H7 (cell line): ENCODE results near the gene GXYLT2. TPM values are rescaled to one million over a fixed set of nuclear protein-coding genes. Genes with fewer than 3 reads are reported as not detected.

ENCODE experiments used
- DNase-seq: peaks from one replicate; pipeline ENCODE4 v3.0.0; 2012
- H3K27me3 ChIP-seq: 2 replicates; pipeline ENCODE4 v1.6.0; 2011; ENCODE audit warnings: mild to moderate bottlenecking, low read length; ENCODE audit not compliant: control insufficient read depth, insufficient read depth
- H3K36me3 ChIP-seq: replicated peaks from 2 replicates; pipeline ENCODE4 v1.5.1; 2011; ENCODE audit warnings: low read length; ENCODE audit not compliant: control insufficient read depth, insufficient read depth
- H3K4me3 ChIP-seq: 2 replicates; pipeline ENCODE4 v1.5.1; 2011; ENCODE audit warnings: low read depth, mild to moderate bottlenecking, control low read depth, low read length, moderate library complexity; ENCODE audit not compliant: insufficient read depth
- total RNA-seq: library from RNA; depleted of rRNA; stranded (reverse); fragments of >200 nt; shearing (Covaris generic); gene quantifications from 2 replicates; pipeline ENCODE4 v1.2.3, GENCODE V29; 2014

The GXYLT2 gene
- total RNA-seq, 1 experiment from 2014 or later = 4.5 TPM

- no peak overlapping the region for H3K4me3 ChIP-seq
- H3K36me3 ChIP-seq = no peaks in the 10 kb centered on the region
- no peaks in the 10 kb centered on the region for H3K27me3 ChIP-seq
- no peak for DNase-seq
These were observed 80.4 kb downstream of the GXYLT2 start for GRCh38 chr3:72968266-72968664.

- DNase-seq = no peak
- Histone ChIP-seq H3K36me3 (no peaks in the 10 kb centered on the region), H3K4me3 (no peak overlapping the region), H3K27me3 (no peaks in the 10 kb centered on the region)
These were observed 81.9 kb downstream of the GXYLT2 start for GRCh38 chr3:72969766-72970165.

- H3K36me3 ChIP-seq = no peaks in the 10 kb centered on the region
- no peaks in the 10 kb centered on the region for H3K27me3 ChIP-seq
- no peak for DNase-seq
These were observed 83.1 kb downstream of the GXYLT2 start for GRCh38 chr3:72970942-72971341.

GRCh38 chr3:72972706-72973030 lies 84.8 kb downstream of the GXYLT2 start:
- H3K4me3 ChIP-seq = no peak overlapping the region
- DNase-seq = no peak
- no peaks in the 10 kb centered on the region for H3K27me3 ChIP-seq
- H3K36me3 ChIP-seq = no peaks in the 10 kb centered on the region

More at GRCh38 chr3:72970942-72971341, 83.1 kb downstream of the GXYLT2 start:
- no peak overlapping the region for H3K4me3 ChIP-seq

GRCh38 chr3:72973031-72973723 lies 85.3 kb downstream of the GXYLT2 start:
- Histone ChIP-seq H3K4me3 (no peak overlapping the region), H3K27me3 (no peaks in the 10 kb centered on the region), H3K36me3 (no peaks in the 10 kb centered on the region)
- DNase-seq = peak; percentile 52

GRCh38 chr3:72973786-72974185 lies 85.9 kb downstream of the GXYLT2 start:
- no peak for DNase-seq
- H3K27me3 ChIP-seq = no peaks in the 10 kb centered on the region
- H3K36me3 ChIP-seq = no peaks in the 10 kb centered on the region
- no peak overlapping the region for H3K4me3 ChIP-seq

- Histone ChIP-seq H3K4me3 (no peak overlapping the region), H3K27me3 (no peaks in the 10 kb centered on the region), H3K36me3 (no peaks in the 10 kb centered on the region)
- DNase-seq = no peak
These were observed 87.1 kb downstream of the GXYLT2 start for GRCh38 chr3:72974956-72975355.

GRCh38 chr3:72976281-72976741 lies 88.5 kb downstream of the GXYLT2 start:
- Histone ChIP-seq H3K4me3 (no peak overlapping the region), H3K36me3 (no peaks in the 10 kb centered on the region)
- no peak for DNase-seq

GRCh38 chr3:72977060-72977808 lies 89.4 kb downstream of the GXYLT2 start:
- no peaks in the 10 kb centered on the region for H3K27me3 ChIP-seq
- no peak overlapping the region for H3K4me3 ChIP-seq
- no peak for DNase-seq
- H3K36me3 ChIP-seq = no peaks in the 10 kb centered on the region

More at GRCh38 chr3:72976281-72976741, 88.5 kb downstream of the GXYLT2 start:
- H3K27me3 ChIP-seq = no peaks in the 10 kb centered on the region

- H3K27me3 ChIP-seq = no peaks in the 10 kb centered on the region
- H3K36me3 ChIP-seq = no peaks in the 10 kb centered on the region
- no peak for DNase-seq
- no peak overlapping the region for H3K4me3 ChIP-seq
These were observed 94.9 kb downstream of the GXYLT2 start for GRCh38 chr3:72982609-72983366.

- H3K27me3 ChIP-seq = no peaks in the 10 kb centered on the region
- DNase-seq = no peak
- H3K4me3 ChIP-seq = no peak overlapping the region
- no peaks in the 10 kb centered on the region for H3K36me3 ChIP-seq
These were observed 97.7 kb downstream of the GXYLT2 start for GRCh38 chr3:72985576-72985975.

GRCh38 chr3:72990701-72991395 lies 103.0 kb downstream of the GXYLT2 start:
- Histone ChIP-seq H3K4me3 (no peak overlapping the region), H3K36me3 (no peaks in the 10 kb centered on the region), H3K27me3 (no peaks in the 10 kb centered on the region)
- no peak for DNase-seq

- no peak for DNase-seq
- no peaks in the 10 kb centered on the region for H3K27me3 ChIP-seq
- H3K4me3 ChIP-seq = no peak overlapping the region
- no peaks in the 10 kb centered on the region for H3K36me3 ChIP-seq
These were observed 103.7 kb downstream of the GXYLT2 start for GRCh38 chr3:72991522-72991921.

- peak; percentile 25 for DNase-seq
- H3K27me3 ChIP-seq = no peaks in the 10 kb centered on the region
- 0 out of 2 replicates have a peak, but pooled peaks cover 2% of the 10 kb centered on the region for H3K36me3 ChIP-seq
- H3K4me3 ChIP-seq = no peak overlapping the region
These were observed 105.5 kb downstream of the GXYLT2 start for GRCh38 chr3:72993391-72993790.
